ENCODE data around the gene TULP4.

DNA sequence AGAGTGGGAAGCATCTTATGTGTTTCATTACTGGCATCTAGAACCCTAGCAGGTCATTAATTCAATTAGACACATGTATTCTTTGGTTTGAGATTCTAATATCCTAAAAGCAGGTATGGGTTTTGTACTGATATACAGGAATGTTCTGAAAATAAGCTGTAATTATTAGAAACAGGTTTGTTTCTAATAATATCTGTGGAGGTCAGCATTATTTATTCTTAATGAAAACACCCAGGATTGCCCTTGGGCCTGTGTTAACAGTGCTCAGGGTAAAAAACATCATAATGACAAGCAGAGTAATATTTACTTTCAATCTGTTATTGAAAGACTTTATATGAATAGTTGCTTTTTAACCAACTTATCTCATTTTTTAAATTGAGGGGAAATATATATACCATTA is 8.0 kb upstream of the TULP4 start:
- TF ChIP-seq EP300 (IDR thresholded peaks at IDR 0.05): no peak
- TF ChIP-seq, protein P1, sequence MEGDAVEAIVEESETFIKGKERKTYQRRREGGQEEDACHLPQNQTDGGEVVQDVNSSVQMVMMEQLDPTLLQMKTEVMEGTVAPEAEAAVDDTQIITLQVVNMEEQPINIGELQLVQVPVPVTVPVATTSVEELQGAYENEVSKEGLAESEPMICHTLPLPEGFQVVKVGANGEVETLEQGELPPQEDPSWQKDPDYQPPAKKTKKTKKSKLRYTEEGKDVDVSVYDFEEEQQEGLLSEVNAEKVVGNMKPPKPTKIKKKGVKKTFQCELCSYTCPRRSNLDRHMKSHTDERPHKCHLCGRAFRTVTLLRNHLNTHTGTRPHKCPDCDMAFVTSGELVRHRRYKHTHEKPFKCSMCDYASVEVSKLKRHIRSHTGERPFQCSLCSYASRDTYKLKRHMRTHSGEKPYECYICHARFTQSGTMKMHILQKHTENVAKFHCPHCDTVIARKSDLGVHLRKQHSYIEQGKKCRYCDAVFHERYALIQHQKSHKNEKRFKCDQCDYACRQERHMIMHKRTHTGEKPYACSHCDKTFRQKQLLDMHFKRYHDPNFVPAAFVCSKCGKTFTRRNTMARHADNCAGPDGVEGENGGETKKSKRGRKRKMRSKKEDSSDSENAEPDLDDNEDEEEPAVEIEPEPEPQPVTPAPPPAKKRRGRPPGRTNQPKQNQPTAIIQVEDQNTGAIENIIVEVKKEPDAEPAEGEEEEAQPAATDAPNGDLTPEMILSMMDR (IDR thresholded peaks at IDR 0.05): no peak

Data from upper lobe of left lung (tissue), 4 donors.